Measurements from ENCODE around the gene AOPEP. TPM values are rescaled to one million over a fixed set of nuclear protein-coding genes. Genes with fewer than 3 reads are reported as not detected.
"Not testable (repeated sequence)": the region's sequence is repeated elsewhere in the genome, so short reads cannot be mapped to it uniquely, and the experiment has no call there.

AOPEP gene
- total RNA-seq, 2 donors from 2014 or later: 11.7 to 27.3 TPM

GRCh38 chr9:94932652-94933510 is 206.4 kb downstream of the AOPEP start:
- Mint-ChIP-seq H3K36me3 (no peaks in the 10 kb centered on the region), H3K4me1 (ENCODE audit: low read depth in 2 of 2) (peaks cover 21 to 29% of the 10 kb centered on the region in 2 donors), H3K4me3 (no peak overlapping the region), H3K27me3 (no peaks in the 10 kb centered on the region), H3K9me3 (no peaks in the 10 kb centered on the region), H3K27ac (no peak overlapping the region)
- DNase-seq (ENCODE audit: low spot score) (no peak), ATAC-seq (no peak)

DNA sequence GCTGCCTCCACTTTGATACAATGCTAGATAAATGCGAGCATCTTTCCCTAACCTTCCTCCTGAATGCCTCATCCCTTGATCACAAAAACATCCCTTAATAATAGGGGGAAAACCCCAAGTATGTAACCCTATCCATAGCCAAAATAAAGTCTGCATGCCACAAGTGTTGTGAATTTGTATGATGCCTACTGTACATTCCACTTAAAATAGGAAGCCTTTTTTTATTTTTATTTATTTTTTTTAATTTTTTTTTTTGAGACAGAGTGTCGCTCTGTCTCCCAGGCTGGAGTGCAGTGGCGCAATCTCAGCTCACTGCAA is 207.0 kb downstream of the AOPEP start:
- Mint-ChIP-seq H3K27ac (no peak overlapping the region), H3K4me1 (ENCODE audit: low read depth in 2 of 2) (peaks cover 24 to 29% of the 10 kb centered on the region in 2 donors), H3K36me3 (peaks cover 4% of the 10 kb centered on the region), H3K4me3 (no peak overlapping the region), H3K27me3 (no peaks in the 10 kb centered on the region), H3K9me3 (no peaks in the 10 kb centered on the region)
- DNase-seq (ENCODE audit: low spot score) (no peak), ATAC-seq (no peak)

GRCh38 chr9:94934816-94935328 is 208.4 kb downstream of the AOPEP start:
- no peak overlapping the region for H3K27ac Mint-ChIP-seq
- no peaks in the 10 kb centered on the region for H3K9me3 Mint-ChIP-seq
- no peaks in the 10 kb centered on the region for H3K27me3 Mint-ChIP-seq
- ATAC-seq: no peak
- no peak for DNase-seq (ENCODE audit: low spot score)
- H3K36me3 Mint-ChIP-seq: peaks cover 5% of the 10 kb centered on the region
- no peak overlapping the region for H3K4me3 Mint-ChIP-seq
- H3K4me1 Mint-ChIP-seq (ENCODE audit: low read depth in 2 of 2): peaks cover 27 to 29% of the 10 kb centered on the region in 2 donors

- no peaks in the 10 kb centered on the region for H3K27me3 Mint-ChIP-seq
- no peak for DNase-seq (ENCODE audit: low spot score)
- H3K36me3 Mint-ChIP-seq: peaks cover 5% of the 10 kb centered on the region
- peak in 1 of 2 donors; percentile 24 for ATAC-seq
- no peak overlapping the region for H3K27ac Mint-ChIP-seq
- peaks cover 25 to 27% of the 10 kb centered on the region in 2 donors for H3K4me1 Mint-ChIP-seq (ENCODE audit: low read depth in 2 of 2)
- no peak overlapping the region for H3K4me3 Mint-ChIP-seq
- H3K9me3 Mint-ChIP-seq: no peaks in the 10 kb centered on the region
These were observed 208.9 kb downstream of the AOPEP start for GRCh38 chr9:94935396-94935795.

GRCh38 chr9:94936419-94936818 is 209.9 kb downstream of the AOPEP start:
- ATAC-seq: no peak

DNA sequence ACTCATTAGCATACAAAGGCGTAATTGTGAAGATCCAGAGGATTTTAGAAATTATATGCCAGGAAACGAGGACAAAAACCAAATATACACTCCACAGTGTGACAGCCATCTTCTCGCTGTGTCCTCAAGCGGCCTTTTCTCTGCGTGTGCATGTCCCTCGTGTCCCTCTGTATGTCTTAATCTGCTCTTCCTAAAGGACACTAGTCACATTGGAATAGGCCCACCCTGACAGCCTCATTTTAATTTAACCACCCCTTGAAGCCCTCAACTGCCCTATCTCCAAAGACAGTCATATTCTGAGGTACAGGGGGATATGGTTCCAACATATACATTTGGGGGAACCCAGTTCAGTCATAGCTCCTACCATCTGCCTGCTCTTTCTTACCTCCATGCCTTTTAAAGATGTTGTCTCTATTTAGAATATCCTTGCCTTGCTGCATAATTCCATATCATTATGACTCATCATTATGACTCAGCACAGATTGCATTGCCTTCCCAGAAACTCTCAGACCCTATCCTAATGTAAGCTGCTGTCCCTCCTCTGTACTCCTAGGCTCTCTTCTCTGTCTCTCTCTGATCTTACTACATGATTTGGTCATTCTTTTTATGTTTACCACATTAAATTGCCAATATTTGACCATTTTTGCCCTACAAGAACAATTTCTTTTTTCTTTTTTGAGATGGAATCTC is 210.9 kb downstream of the AOPEP start:
- Mint-ChIP-seq H3K4me1 (ENCODE audit: low read depth in 2 of 2) (peaks cover 23 to 31% of the 10 kb centered on the region in 2 donors), H3K36me3 (peaks cover 5% of the 10 kb centered on the region), H3K27me3 (no peaks in the 10 kb centered on the region), H3K9me3 (no peaks in the 10 kb centered on the region), H3K4me3 (no peak overlapping the region), H3K27ac (no peak overlapping the region)
- no peak for ATAC-seq
- DNase-seq (ENCODE audit: low spot score): no peak

More at GRCh38 chr9:94936419-94936818, 209.9 kb downstream of the AOPEP start:
- H3K27ac Mint-ChIP-seq: no peak overlapping the region
- no peaks in the 10 kb centered on the region for H3K9me3 Mint-ChIP-seq
- peaks cover 23 to 31% of the 10 kb centered on the region in 2 donors for H3K4me1 Mint-ChIP-seq (ENCODE audit: low read depth in 2 of 2)
- H3K36me3 Mint-ChIP-seq: peaks cover 5% of the 10 kb centered on the region
- H3K4me3 Mint-ChIP-seq: no peak overlapping the region
- no peaks in the 10 kb centered on the region for H3K27me3 Mint-ChIP-seq
- no peak for DNase-seq (ENCODE audit: low spot score)

DNA sequence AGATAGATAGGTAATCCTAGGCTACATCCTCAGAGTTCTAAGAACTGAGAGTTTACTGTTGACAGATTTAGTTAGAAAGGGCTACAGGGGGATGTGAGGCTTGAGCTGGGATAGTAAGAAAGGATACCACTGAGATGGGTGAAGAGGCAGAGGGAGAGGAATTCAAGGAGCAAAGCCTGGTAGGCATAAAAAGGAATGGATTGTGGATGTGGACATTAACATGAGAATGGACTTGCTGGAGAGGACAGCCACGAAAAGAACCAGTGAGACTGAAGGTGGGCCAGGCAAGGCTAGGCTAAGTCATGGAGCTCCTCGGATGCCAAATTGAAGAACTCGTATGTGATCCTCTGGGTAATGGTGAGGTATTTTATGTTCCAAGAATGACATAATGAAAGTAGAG is 211.9 kb downstream of the AOPEP start:
- DNase-seq (ENCODE audit: low spot score) (no peak), ATAC-seq (no peak)
- Mint-ChIP-seq H3K27ac (no peak overlapping the region), H3K4me3 (no peak overlapping the region), H3K36me3 (peaks cover 5% of the 10 kb centered on the region), H3K27me3 (no peaks in the 10 kb centered on the region), H3K4me1 (ENCODE audit: low read depth in 2 of 2) (peaks cover 23 to 31% of the 10 kb centered on the region in 2 donors), H3K9me3 (no peaks in the 10 kb centered on the region)

- not testable (repeated sequence) for H3K36me3 Mint-ChIP-seq; ATAC-seq; H3K4me3 Mint-ChIP-seq; DNase-seq (ENCODE audit: low spot score); H3K27ac Mint-ChIP-seq; H3K9me3 Mint-ChIP-seq; H3K27me3 Mint-ChIP-seq
- peaks cover 14 to 22% of the 10 kb centered on the region in 2 donors for H3K4me1 Mint-ChIP-seq (ENCODE audit: low read depth in 2 of 2)
These were observed 213.8 kb downstream of the AOPEP start for GRCh38 chr9:94940296-94940695.

- H3K27ac Mint-ChIP-seq: peak overlapping the region in 1 of 2 donors; percentile 17
- no peak overlapping the region for H3K4me3 Mint-ChIP-seq
- H3K27me3 Mint-ChIP-seq: no peaks in the 10 kb centered on the region
- ATAC-seq: no peak
- H3K36me3 Mint-ChIP-seq: peaks cover 5% of the 10 kb centered on the region
- H3K4me1 Mint-ChIP-seq (ENCODE audit: low read depth in 2 of 2): peaks cover 6 to 14% of the 10 kb centered on the region in 2 donors
- DNase-seq (ENCODE audit: low spot score): no peak
- no peaks in the 10 kb centered on the region for H3K9me3 Mint-ChIP-seq
These were observed 214.8 kb downstream of the AOPEP start for GRCh38 chr9:94941211-94941875.

DNA sequence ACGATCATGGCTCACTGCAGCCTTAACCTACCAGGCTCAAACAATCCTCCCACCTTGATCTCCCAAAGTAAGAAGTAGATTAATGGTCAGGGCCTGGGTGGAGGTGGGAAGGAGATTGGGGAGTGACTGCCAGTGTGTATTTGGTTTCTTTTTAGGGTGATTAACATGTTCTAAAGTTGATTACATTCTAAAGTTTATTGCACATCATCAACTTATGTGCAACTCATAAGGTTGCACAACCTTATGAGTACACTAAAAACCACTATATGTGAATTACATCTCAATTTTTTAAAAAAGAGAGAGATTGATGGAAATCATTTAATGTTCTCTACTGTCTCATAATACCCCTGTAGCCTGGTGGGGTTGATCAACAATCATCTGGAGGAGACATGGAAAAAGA is 218.1 kb downstream of the AOPEP start:
- Mint-ChIP-seq H3K9me3 (no peaks in the 10 kb centered on the region), H3K36me3 (no peaks in the 10 kb centered on the region), H3K27me3 (no peaks in the 10 kb centered on the region), H3K27ac (no peak overlapping the region), H3K4me1 (ENCODE audit: low read depth in 2 of 2) (peaks cover 0 to 4% of the 10 kb centered on the region in 2 donors), H3K4me3 (no peak overlapping the region)
- ATAC-seq: no peak
- no peak for DNase-seq (ENCODE audit: low spot score)

- ATAC-seq (no peak), DNase-seq (ENCODE audit: low spot score) (no peak)
- H3K27me3 Mint-ChIP-seq: no peaks in the 10 kb centered on the region
- peaks cover 5 to 6% of the 10 kb centered on the region in 2 donors for H3K4me1 Mint-ChIP-seq (ENCODE audit: low read depth in 2 of 2)
- H3K9me3 Mint-ChIP-seq: no peaks in the 10 kb centered on the region
- H3K27ac Mint-ChIP-seq: no peak overlapping the region
- no peaks in the 10 kb centered on the region for H3K36me3 Mint-ChIP-seq
- no peak overlapping the region for H3K4me3 Mint-ChIP-seq
These were observed 219.0 kb downstream of the AOPEP start for GRCh38 chr9:94945197-94946144.

DNA sequence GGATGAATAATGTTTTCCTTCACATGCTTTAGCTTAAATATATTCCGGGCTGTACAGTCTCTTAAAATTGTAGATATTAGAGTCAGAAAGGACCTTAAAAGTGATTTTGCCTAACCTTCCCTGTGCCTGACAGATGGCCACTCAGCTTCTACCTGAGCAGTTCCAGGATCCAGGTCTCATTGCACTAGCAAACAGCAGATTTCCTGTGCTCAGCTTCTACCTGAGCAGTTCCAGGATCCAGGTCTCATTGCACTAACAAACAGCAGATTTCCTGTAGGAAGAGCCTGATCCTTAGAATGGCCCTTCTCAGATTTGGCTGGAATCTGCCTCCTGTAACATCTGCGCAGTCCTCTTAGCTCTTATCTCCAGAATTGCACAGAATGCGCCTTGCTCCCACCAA is 219.8 kb downstream of the AOPEP start:
- no peak for ATAC-seq
- H3K9me3 Mint-ChIP-seq: no peaks in the 10 kb centered on the region
- no peaks in the 10 kb centered on the region for H3K36me3 Mint-ChIP-seq
- peaks cover 10 to 11% of the 10 kb centered on the region in 2 donors for H3K4me1 Mint-ChIP-seq (ENCODE audit: low read depth in 2 of 2)
- no peak overlapping the region for H3K4me3 Mint-ChIP-seq
- no peak for DNase-seq (ENCODE audit: low spot score)
- no peak overlapping the region for H3K27ac Mint-ChIP-seq
- no peaks in the 10 kb centered on the region for H3K27me3 Mint-ChIP-seq

Data from natural killer cell treated with Interleukin-12 subunit alpha and Interleukin-12 subunit beta and Interleukin-15 and Interleukin-18, amount 100 ng/mL, for 72 hours (primary cell).